ENCODE data around the gene STAM2.

Gene STAM2

DNA sequence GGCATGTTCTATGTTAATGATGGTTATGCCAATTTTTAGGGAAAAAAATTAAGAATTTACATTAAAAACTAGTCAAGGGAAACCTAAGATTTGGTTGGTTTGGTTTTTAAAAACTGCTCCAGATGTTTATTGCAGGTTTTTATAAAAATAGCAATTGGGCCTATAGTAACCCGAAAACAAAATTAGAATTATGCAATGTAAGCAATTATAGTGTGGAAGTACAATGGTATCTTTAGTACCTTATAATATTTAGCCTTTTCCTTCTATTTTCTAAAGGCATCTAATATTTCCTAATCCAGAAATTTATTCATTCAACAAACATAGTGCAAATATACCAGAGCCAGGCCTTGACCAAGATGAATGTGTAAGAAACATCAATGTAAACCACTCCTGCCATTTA is 104.0 kb downstream of the STAM2 start:
- no peaks in the 10 kb centered on the region for H3K4me1 ChIP-seq (ENCODE audit: insufficient read depth, insufficient read length)
- DNase-seq (ENCODE audit: low read depth, low spot score) = no peak
- no peak overlapping the region for H3K9ac ChIP-seq (ENCODE audit: insufficient read length, low read depth)
- no peaks in the 10 kb centered on the region for H3K27me3 ChIP-seq (ENCODE audit: insufficient read depth, insufficient read length)
- no peaks in the 10 kb centered on the region for H3K9me3 ChIP-seq (ENCODE audit: insufficient read depth, low read length)
- H3K4me3 ChIP-seq (ENCODE audit: insufficient read length, low read depth) = no peak overlapping the region
- H3K36me3 ChIP-seq (ENCODE audit: insufficient read depth, insufficient read length, low read length) = no peaks in the 10 kb centered on the region
- no peak for TF ChIP-seq SUZ12 (IDR thresholded peaks at IDR 0.05; ENCODE audit: extremely low read depth, insufficient read depth, insufficient read length)
- no peak for TF ChIP-seq YY1 (IDR thresholded peaks at IDR 0.05; ENCODE audit: insufficient read depth, insufficient read length)
- TF ChIP-seq ZNF274 (IDR thresholded peaks at IDR 0.05; ENCODE audit: low read depth, low read length) = no peak

DNA sequence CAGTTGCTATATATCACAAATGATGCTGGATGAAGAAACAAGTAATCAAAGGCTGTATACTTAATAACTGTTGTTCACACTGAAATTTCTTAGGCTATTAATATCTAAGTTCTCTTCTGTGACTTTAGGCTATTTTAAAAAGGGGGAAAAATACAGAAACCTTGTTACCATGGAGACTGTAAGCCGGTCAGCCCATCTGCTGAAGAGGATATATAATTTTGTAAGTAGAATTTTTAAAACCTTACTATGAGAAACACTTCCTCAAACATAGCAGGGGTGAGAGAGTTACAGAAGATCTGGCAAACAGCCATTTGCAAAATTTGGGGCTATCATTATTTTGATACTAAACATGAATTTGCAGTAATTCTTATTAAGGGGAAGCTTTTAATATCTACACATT is 104.5 kb downstream of the STAM2 start:
- Histone ChIP-seq H3K4me1 (ENCODE audit: insufficient read depth, insufficient read length) (no peaks in the 10 kb centered on the region), H3K36me3 (ENCODE audit: insufficient read depth, insufficient read length, low read length) (no peaks in the 10 kb centered on the region), H3K27me3 (ENCODE audit: insufficient read depth, insufficient read length) (no peaks in the 10 kb centered on the region), H3K4me3 (ENCODE audit: insufficient read length, low read depth) (no peak overlapping the region), H3K9me3 (ENCODE audit: insufficient read depth, low read length) (no peaks in the 10 kb centered on the region), H3K9ac (ENCODE audit: insufficient read length, low read depth) (no peak overlapping the region)
- TF ChIP-seq ZNF274 (IDR thresholded peaks at IDR 0.05; ENCODE audit: low read depth, low read length) (no peak), YY1 (IDR thresholded peaks at IDR 0.05; ENCODE audit: insufficient read depth, insufficient read length) (no peak)
- no peak for DNase-seq (ENCODE audit: low read depth, low spot score)

- Histone ChIP-seq H3K4me1 (ENCODE audit: insufficient read depth, insufficient read length) (no peaks in the 10 kb centered on the region), H3K9ac (ENCODE audit: insufficient read length, low read depth) (no peak overlapping the region), H3K4me3 (ENCODE audit: insufficient read length, low read depth) (no peak overlapping the region), H3K36me3 (ENCODE audit: insufficient read depth, insufficient read length, low read length) (no peaks in the 10 kb centered on the region), H3K9me3 (ENCODE audit: insufficient read depth, low read length) (no peaks in the 10 kb centered on the region; the same call in 1 of the 2 replicates), H3K27me3 (ENCODE audit: insufficient read depth, insufficient read length) (no peaks in the 10 kb centered on the region)
- no peak for DNase-seq (ENCODE audit: low read depth, low spot score)
- TF ChIP-seq ZNF274 (IDR thresholded peaks at IDR 0.05; ENCODE audit: low read depth, low read length) (no peak), SUZ12 (IDR thresholded peaks at IDR 0.05; ENCODE audit: extremely low read depth, insufficient read depth, insufficient read length) (no peak), YY1 (IDR thresholded peaks at IDR 0.05; ENCODE audit: insufficient read depth, insufficient read length) (no peak)
These were observed 107.3 kb downstream of the STAM2 start for GRCh38 chr2:152068226-152068625.

- Histone ChIP-seq H3K4me1 (ENCODE audit: insufficient read depth, insufficient read length) (no peaks in the 10 kb centered on the region), H3K36me3 (ENCODE audit: insufficient read depth, insufficient read length, low read length) (no peaks in the 10 kb centered on the region)
- TF ChIP-seq SUZ12 (IDR thresholded peaks at IDR 0.05; ENCODE audit: extremely low read depth, insufficient read depth, insufficient read length) (no peak), YY1 (IDR thresholded peaks at IDR 0.05; ENCODE audit: insufficient read depth, insufficient read length) (no peak), ZNF274 (IDR thresholded peaks at IDR 0.05; ENCODE audit: low read depth, low read length) (no peak)
These were observed 107.7 kb downstream of the STAM2 start for GRCh38 chr2:152067823-152068222.

More at GRCh38 chr2:152067823-152068222, 107.7 kb downstream of the STAM2 start:
- Histone ChIP-seq H3K27me3 (ENCODE audit: insufficient read depth, insufficient read length) (no peaks in the 10 kb centered on the region), H3K9ac (ENCODE audit: insufficient read length, low read depth) (no peak overlapping the region), H3K4me3 (ENCODE audit: insufficient read length, low read depth) (no peak overlapping the region), H3K9me3 (ENCODE audit: insufficient read depth, low read length) (no peaks in the 10 kb centered on the region; the same call in 1 of the 2 replicates)
- DNase-seq (ENCODE audit: low read depth, low spot score) = no peak

Measured in NT2/D1 (cell line).